GM18505 (cell line): ENCODE results near the gene MMP7.
A peak's percentile ranks its signal among the peaks of the same experiment; 100 is the strongest.

Source experiments
- ATAC-seq: cut with Tn5 transposase; IDR thresholded peaks from one replicate; pipeline ENCODE4 v1.9.1; 2021; ENCODE audit not compliant: unreplicated experiment
- POLR2A ChIP-seq: IDR thresholded peaks from 4 replicates; pipeline ENCODE4 v1.6.1; 2011; ENCODE audit warnings: borderline replicate concordance; ENCODE audit not compliant: insufficient read depth, insufficient read length; ENCODE audit errors: extremely low read depth

Gene MMP7

DNA sequence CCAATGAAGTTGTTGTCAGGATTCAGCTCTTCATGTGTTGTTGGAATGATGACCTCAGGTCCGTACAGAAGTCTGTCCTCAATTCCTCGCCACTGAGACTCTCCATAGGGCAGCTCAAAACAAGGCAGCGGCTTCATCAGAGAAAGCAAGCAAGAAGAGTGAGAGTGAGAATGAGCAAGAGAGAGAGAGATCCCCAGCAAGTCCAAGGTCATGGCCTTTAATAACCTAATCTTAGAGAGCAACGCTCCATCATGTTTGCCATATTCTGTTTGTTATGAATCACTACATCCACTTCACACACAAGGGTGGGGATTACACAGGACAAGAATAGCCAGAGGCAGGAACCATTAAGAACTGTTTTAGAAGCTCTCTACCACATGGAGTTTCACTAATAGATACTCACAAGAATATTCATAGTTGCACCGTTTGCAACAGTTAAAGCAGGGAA is 23.3 kb upstream of the MMP7 start:
- TF ChIP-seq POLR2A: peak; percentile 53
- ATAC-seq: peak; percentile 90

DNA sequence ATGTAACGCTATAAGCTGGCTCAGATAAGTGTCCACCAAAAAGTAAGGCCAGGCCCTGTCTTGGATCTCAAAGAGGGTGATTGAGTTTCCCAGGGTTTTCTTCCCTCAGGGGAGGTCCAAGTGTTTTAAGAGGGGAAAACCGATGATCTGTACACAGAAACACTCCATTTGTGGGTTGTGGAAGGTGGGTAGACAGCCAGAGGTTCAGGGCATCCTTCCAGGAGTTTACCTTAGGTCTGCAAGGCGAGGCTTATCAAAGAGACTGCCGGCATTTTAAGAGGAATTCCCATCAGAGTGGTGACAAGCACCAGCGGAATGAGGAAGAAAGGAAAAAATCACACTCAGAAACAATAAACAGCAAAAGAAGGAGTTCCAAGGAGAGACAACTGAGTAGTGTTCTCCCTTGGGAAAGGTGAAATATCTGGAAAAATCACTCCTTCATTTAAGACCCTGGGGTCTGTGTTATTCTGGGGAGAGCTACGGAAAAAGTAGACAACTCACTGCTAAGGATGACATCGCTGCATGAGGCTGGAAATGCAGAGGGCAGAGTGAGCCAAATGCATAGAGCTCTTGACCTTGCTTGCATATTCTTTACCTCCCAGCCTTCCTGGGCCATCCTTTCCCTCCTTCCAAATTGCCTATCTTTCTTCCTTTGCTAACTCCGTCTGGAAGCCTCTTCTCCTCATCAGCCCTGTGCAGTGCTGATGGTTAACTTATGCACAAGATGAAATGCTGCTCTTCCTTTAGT is 22.1 kb upstream of the MMP7 start:
- TF ChIP-seq POLR2A: no peak
- no peak for ATAC-seq

DNA sequence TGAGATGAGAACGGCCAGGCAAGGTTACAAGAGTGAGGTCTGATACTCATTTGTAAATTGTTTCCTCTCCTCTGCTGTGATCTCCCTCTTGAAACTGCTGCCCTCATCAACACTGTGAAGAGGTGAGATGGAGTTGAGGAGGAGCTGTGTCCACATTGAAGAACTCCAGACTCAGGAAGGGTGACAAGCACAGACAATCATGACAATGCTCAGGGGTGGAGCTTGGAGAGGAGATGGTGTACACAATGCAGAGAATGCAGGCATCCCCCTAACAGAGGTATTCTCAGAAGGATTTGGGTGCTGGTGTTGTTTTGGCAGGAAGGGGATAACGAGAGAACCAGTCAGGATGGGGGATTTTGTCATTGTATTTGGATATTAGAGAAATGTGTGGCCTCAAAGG is 21.5 kb upstream of the MMP7 start:
- no peak for ATAC-seq
- no peak for TF ChIP-seq POLR2A

DNA sequence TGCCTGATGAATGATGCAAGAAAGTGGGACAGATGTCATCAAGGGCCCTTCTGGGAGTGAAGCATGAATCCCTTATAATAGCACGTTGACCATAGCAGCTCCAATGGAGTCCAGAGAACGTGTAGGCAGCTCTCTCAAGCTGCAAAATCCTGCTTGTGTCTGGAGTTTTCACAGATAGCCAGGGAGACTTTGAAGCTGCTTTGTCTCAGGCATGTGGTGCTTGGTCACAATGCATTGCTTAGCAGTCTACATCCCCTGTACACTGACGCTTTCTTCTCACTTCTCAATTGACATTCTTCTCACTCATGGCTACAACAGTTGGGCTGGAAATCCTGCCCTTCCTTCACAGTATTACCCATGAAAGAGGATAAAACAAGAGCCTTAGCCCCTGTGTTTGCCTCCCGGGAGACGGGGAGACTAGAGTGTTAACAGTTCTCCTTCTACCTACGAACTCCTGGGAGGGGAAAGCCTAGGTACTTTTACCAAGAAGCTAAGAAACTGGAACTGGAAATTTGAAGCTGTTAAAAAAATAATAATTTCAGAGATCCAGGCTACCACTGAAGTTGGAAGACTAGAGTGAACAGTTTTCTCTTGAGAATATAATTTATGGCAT is 20.7 kb upstream of the MMP7 start:
- ATAC-seq: no peak
- TF ChIP-seq POLR2A: peak; percentile 21

DNA sequence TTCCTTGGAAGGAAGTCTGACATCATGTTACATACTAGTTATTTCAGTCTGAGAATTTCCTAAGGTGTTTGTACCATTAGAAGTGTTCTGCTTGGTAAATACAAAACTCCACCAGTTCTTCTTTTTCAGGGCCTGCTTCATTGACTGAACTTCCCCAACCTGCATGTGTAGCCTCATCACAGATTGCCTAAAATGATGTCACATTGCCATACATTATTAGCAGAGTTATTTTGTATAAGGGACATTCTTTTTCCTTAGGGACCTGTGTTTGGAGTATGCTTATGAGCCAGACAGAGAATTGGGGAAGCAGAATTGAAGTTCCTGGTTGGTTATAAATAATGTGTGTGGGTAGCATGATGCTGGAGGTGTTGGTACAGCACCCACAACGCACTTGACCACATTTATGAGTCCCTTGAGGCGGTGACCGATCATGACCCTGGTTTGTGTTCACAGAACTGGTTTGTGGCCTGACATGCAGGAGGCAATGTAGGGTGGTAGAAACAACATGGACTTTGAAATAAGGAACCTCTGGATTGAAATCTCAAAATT is 16.4 kb upstream of the MMP7 start:
- peak; percentile 33 for TF ChIP-seq POLR2A
- ATAC-seq: peak; percentile 72

DNA sequence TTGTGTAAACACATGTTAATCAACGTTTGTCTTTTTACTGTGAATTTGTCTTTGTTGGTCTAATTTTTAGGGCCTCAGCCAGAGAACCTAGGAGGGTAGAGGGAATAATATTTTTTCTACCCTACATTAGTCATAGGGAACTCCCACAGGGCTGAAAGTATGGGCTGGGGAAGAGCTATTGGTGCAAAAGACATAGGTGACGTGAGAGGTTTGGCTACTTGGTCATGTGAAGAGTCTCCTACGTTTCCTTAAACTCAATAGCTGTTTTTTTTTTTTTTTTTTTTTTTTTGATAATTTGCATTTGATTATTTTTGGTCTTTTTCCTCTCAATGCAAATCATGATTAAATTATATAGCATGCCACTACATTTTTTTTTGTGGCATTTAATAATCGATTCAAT is 15.9 kb upstream of the MMP7 start:
- no peak for TF ChIP-seq POLR2A
- ATAC-seq: peak; percentile 52

DNA sequence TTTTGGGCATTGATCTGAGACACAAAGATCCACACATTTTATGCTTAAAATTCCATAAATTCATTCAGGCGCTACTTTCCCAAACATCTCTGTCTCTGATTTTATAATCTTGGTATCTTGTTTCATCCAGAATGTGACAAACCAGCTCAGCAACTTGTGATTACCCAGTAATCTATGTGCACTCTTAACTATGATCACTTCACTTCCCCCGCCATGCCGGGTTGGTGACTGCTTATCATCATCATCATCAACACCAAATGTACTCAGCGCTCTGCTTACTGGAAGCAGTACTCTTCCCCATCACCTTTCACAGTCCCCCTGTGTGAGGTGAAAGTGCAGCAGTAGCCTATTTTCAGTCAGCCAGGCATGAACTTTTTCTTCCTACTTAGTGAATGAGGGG is 15.2 kb upstream of the MMP7 start:
- ATAC-seq: no peak
- TF ChIP-seq POLR2A: no peak

DNA sequence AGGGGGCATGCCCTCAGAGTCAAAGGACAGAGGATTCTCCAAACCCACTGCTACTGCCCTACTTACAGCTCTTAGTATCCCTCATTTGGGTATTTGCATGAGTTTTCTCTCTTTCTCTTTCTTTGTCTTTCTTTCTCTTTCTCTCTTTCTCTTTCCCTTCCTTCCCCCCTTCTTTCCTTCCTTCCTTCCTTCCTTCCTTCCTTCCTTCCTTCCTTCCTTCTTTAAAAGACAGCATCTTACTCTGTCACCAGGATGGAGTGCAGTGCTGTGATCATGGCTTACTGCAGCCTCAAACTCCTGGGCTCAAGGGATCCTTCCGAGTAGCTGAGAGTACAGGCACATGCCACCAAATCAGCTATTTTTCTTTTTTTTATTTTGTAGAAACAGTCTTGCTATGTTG is 14.0 kb upstream of the MMP7 start:
- ATAC-seq: no peak
- TF ChIP-seq POLR2A: no peak

DNA sequence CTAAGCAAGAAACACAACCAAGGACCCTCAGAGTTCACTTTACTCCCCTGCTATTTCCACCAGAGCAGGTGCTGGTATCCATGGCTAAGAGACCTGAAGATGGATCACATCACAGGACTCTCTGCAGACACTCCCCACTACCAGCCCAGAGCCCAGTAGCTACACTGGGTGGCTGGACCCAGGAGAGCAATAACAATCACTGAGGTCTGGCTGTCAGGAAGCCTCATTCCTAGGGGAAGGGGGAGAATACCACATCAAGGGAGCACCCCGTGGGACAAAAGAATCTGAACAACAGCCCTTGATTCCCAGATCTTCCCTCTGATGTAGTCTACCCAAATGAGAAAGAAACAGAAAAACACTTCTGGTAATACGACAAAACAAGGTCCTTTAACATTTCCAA is 9.0 kb upstream of the MMP7 start:
- no peak for TF ChIP-seq POLR2A
- no peak for ATAC-seq

DNA sequence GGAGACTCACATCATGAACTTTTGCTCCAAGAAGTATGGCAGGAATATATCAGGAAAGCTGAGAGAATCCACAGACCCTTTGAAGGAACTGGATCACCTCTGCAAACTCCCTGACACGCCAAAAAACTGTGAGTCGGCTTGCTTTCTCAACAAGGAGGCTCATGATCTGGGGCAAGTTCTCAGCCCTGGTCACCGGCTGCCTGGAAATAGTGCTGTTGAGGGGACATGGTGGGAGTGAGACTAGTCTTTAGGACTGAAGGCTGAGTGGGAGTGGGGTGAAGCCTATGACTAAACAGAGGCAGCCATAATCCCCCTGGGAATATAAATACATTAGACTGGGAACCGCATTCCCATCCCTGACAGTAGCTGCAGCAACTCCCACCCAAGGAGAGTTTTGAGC is 8.4 kb upstream of the MMP7 start:
- no peak for ATAC-seq
- TF ChIP-seq POLR2A: no peak

DNA sequence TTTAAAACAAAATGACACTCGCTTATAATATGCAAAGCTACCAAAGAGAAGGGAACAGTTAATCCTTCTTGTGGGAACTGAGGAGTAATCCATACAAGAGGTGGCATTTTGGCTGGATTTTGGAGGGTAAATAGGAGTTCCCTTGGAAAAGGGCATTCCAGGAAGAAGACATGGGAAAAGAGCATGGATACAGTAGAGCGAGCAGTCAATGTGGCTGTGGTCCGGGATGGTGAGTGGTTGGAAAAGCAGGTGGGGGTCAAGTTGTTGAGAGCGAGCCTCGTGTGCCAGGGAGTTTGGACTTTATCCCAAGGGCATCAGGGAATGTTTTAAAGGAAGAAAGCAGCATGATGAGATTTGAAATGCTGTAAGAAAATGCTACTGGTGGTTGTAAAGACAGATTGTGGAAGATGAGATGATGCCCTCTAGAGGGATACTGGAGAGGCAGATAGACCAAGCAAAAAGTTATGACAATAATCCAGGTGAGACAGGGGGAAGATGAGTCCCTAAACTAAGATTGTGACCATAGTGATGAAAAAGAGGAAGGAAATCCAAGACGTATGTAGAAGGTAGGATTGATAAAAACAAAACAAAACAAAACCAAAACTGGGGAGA is 3.8 kb upstream of the MMP7 start:
- no peak for TF ChIP-seq POLR2A
- ATAC-seq: no peak

DNA sequence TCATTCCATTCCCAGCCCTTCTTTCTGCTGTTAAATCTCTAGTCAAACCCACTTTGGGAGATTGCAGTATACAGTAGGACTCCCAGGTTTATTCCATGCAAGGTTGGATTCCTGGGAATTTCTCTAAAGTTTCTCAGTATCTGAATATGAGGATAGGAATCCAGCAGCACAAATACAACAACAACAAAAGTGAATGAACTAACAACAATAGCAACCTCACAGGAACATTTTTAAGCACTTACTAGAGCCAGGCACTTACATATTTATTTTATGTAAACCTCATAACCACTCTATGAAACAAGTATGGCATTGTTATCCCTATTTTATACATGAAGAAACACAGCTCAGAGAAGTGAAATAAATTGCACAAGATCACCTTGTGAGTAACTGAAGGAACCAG is 1.9 kb downstream of the MMP7 start:
- ATAC-seq: no peak
- TF ChIP-seq POLR2A: no peak

DNA sequence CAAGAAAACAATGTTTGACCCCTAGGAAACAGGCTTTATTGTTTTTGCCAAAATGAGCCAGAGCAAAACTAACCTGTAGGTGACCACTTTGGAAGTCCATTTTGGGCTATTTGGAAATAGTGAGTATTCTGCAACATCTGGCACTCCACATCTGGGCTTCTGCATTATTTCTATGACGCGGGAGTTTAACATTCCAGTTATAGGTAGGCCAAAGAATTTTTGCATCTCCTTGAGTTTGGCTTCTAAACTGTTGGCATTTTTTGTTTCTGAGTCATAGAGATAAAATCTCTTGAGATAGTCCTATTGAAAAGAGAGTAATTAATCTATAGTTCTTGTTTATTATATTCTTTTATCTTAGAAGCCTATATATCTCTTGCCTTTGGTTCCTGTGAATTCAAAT is 2.9 kb downstream of the MMP7 start:
- TF ChIP-seq POLR2A: no peak
- ATAC-seq: no peak

DNA sequence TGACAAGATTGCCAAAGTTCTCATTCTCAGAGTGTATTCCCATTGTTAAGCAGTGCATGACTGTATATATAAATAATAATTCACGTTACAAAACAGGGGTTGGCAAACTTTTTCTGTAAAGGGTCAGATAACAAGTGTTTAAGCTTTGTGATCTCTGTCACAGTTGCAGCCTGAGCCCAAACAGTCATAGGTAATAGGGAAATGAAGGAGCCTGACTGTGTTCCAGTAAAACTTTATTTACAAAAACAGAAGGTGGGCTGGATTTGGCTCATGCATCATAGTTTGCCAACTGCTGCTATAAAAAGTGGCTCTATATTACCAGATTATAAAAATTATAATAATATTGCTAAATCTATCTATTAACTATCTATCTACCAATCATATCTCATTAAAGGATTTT is 3.5 kb downstream of the MMP7 start:
- no peak for ATAC-seq
- no peak for TF ChIP-seq POLR2A

DNA sequence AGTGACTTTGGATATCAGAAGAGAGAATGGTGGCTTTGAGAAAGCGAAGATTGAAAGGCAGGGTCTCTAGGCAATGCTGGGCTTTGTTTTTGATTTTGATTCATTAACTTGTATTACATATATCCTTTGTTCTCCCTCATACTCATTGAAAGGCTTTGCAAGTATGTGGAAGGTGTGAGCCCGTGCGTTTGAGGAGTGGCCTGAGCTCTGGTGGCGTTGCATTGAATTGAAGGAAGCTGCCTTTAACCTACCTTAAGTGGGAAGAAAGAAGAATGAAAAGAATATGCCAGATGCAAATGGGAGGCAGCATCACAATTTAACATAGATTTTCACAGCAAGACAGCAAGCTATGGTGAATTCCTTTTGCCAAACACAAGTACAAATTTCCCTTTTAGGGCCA is 6.7 kb downstream of the MMP7 start:
- no peak for ATAC-seq

DNA sequence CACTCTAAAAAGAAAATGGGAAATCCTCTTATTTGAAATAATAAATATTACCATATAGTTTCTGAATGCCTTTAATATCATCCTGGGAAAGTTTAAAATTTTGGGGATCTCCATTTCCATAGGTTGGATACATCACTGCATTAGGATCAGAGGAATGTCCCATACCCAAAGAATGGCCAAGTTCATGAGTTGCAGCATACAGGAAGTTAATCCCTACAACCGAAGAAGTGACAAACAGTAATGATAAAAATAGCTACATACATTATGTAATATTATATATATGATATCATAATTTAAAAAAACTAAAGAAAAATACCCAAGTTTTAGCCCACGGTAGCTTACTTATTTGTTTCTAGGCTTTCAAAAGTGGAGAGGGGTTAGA is 7.4 kb downstream of the MMP7 start:
- no peak for TF ChIP-seq POLR2A
- ATAC-seq: no peak

More for the DNA sequence above, 6.7 kb downstream of the MMP7 start:
- no peak for TF ChIP-seq POLR2A
